GM12874 (cell line): ENCODE data around the gene PKP2.

Experiments
- CTCF ChIP-seq: IDR thresholded peaks from 2 replicates; pipeline ENCODE4 v1.5.1; 2011; ENCODE audit warnings: low read depth, mild to moderate bottlenecking, control low read depth, low read length, moderate library complexity; ENCODE audit not compliant: insufficient read depth

Gene PKP2

DNA sequence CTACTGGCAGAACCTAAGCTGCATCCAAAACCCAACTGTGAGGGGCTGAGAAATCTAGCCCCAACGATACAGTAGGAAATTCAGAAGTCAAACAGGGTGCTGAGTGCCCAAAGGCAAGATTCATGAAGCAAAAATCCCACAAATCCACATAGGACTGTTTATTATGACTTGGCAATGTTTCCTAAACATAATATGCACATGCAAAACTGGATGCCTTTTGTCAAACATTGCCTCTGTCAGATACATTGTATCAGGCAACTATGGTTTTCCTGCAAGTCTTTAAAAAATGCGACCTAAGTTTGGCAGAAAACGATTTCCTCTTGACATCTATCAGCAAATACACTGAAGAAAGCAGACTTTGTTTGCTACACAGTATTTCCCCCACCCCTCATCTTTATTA lies 113.5 kb downstream of the PKP2 start:
- no peak for TF ChIP-seq CTCF

- TF ChIP-seq CTCF, result no peak
Measured at GRCh38 chr12:32780071-32780470, 116.5 kb downstream of the PKP2 start.

DNA sequence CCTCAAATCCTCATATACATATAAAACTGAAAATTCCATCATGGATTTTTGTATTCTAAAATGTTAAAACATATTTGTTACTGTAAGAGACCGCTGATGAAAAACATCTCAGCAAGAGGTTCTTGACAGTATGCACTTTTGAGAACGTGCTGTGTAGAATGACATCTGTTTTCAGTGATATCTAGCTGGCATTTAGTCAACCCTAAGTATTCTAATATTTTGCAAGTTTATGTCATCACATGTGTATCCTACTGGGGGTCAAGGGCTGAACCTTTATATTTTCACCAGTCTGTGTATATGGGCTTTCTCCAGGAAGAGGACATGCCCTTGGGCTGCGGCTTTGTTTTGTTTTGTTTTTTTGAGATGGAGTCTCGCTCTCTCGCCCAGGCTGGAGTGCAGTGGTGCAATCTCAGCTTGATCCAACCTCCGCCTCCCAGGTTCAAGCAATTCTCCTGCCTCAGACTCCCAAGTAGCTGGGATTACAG lies 118.8 kb downstream of the PKP2 start:
- no peak for TF ChIP-seq CTCF

DNA sequence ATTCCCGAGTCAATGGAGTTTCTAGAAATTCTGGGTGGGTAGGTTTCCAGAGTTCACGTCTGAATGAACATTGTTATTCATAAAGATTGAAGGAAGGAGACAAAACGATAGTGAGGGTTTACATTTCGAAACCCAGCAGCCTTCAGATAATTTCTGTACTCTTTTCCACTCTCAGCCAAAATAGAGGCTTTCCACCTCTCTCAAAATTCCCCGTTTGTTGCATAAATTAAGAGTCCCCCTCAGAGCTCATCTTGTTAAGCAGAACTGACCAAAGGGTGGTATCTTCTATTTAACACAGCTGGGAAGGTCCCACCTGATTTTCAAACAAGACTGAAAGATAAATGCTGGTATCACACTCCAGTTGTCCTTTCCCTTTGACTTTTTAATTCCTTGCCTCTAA lies 119.4 kb downstream of the PKP2 start:
- TF ChIP-seq CTCF, result no peak

DNA sequence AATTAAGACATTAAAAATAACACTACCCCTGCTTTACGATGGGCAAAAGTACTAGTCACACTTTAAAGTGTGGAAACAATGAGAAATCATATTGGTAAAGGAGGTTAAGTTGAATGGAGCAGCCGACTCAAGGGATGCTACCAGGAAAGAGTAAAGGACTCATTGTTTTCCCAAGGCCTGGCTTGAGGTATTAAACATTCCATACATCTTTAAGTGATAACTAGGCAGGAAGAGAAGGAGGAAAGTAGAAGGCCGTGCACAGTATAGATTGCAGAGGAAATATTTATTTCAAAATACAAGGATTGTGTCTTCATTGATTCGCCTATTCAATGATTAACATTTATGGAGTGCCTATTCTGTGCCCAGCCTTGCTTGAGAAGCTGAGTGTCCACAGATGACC lies 120.3 kb downstream of the PKP2 start:
- no peak for TF ChIP-seq CTCF

- TF ChIP-seq CTCF, result no peak
Measured at GRCh38 chr12:32773691-32774090, 122.9 kb downstream of the PKP2 start.

DNA sequence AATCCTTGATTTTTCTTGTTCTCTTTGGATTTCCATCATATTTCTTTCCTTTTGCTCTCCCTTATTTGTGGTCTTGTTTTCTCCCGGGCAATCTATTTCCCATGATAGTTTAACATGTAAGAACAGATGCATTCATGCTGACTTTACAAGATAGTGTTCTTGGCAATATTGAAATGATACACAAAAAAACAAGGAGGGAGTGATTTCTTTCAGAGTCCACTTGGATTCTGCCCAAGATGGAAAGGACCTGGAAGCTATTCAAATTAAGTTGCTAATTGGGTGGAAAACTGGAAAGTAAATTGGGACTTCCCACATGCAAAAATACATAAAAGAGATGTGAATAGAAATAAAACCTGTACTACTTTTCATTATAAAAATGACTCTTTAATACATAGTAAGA lies 126.4 kb downstream of the PKP2 start:
- TF ChIP-seq CTCF, result no peak

GRCh38 chr12:32768518-32768917 lies 128.1 kb downstream of the PKP2 start:
- no peak for TF ChIP-seq CTCF
